Stimulated activated CD4-positive, alpha-beta T cell treated with anti-CD3 and anti-CD28 coated beads, TNF-alpha, amount 100 ng/mL, for 1 hour (primary cell): ENCODE data around the gene BPIFB1.

Source experiments
- DNase-seq, 3 donors: peaks; one replicate each; pipeline ENCODE4 v3.0.0-alpha.2; 2020; ENCODE audit warnings: low read depth in 3 of 3, low spot score in 1 of 3

BPIFB1 gene

GRCh38 chr20:33282991-33283555 lies at the start of gene BPIFB1:
BPIFB1 (plus strand) TSS chr20:33283214; CDS start chr20:33286074, 2,860 bp downstream.
- DNase-seq = no peak

GRCh38 chr20:33234050-33234449 lies 49.0 kb upstream of the BPIFB1 start:
- no peak for DNase-seq

- DNase-seq = no peak
Measured at GRCh38 chr20:33235696-33236095, 47.3 kb upstream of the BPIFB1 start, which contains the start of gene BPIFA1. BPIFA1 (plus strand) TSS chr20:33235996; CDS start chr20:33237712, 1,716 bp downstream.

- DNase-seq = no peak
Measured at GRCh38 chr20:33236351-33236750, 46.7 kb upstream of the BPIFB1 start.

GRCh38 chr20:33237989-33238388 lies 45.0 kb upstream of the BPIFB1 start:
- no peak for DNase-seq

- no peak for DNase-seq
Measured at GRCh38 chr20:33239418-33239817, 43.6 kb upstream of the BPIFB1 start.

GRCh38 chr20:33239979-33240736 lies 42.9 kb upstream of the BPIFB1 start:
- DNase-seq = no peak

GRCh38 chr20:33240923-33241322 lies 42.1 kb upstream of the BPIFB1 start:
- DNase-seq = no peak

- DNase-seq = no peak
Measured at GRCh38 chr20:33242319-33243100, 40.5 kb upstream of the BPIFB1 start.

- DNase-seq = no peak
Measured at GRCh38 chr20:33246077-33246476, 36.9 kb upstream of the BPIFB1 start.

GRCh38 chr20:33249456-33249855 lies 33.6 kb upstream of the BPIFB1 start:
- no peak for DNase-seq

GRCh38 chr20:33250666-33251065 lies 32.3 kb upstream of the BPIFB1 start:
- DNase-seq = no peak

- no peak for DNase-seq
Measured at GRCh38 chr20:33251496-33251895, 31.5 kb upstream of the BPIFB1 start.

- no peak for DNase-seq
Measured at GRCh38 chr20:33252460-33252859, 30.6 kb upstream of the BPIFB1 start.

GRCh38 chr20:33255005-33255404 lies 28.0 kb upstream of the BPIFB1 start:
- DNase-seq = no peak

GRCh38 chr20:33257237-33257636 lies 25.8 kb upstream of the BPIFB1 start:
- no peak for DNase-seq

- DNase-seq = no peak
Measured at GRCh38 chr20:33259371-33259770, 23.6 kb upstream of the BPIFB1 start.

- DNase-seq = no peak
Measured at GRCh38 chr20:33261465-33261864, 21.5 kb upstream of the BPIFB1 start.

- no peak for DNase-seq
Measured at GRCh38 chr20:33262658-33263065, 20.4 kb upstream of the BPIFB1 start.

GRCh38 chr20:33263784-33264183 lies 19.2 kb upstream of the BPIFB1 start:
- DNase-seq = no peak

- DNase-seq = no peak
Measured at GRCh38 chr20:33267701-33268100, 15.3 kb upstream of the BPIFB1 start.
